MCF 10A (cell line): ENCODE results near the gene EHMT2. TPM values are rescaled to one million over a fixed set of nuclear protein-coding genes. Genes with fewer than 3 reads are reported as not detected.

ENCODE experiments used
- BruUV-seq: library from RNA; stranded (reverse); fragments of 400-500 nt; replicated peaks from 2 replicates; lab custom pipeline; 2021; lab: Mats Ljungman, UMichigan
- CTCF ChIA-PET: fragments of 300-600 bp; sonication (Branson Sonifier 250); formaldehyde crosslinking; extraction: SDS; loops from one replicate; lab custom pipeline; 2021; ENCODE audit warnings: antibody characterized with exemption, inconsistent platforms; lab: Yijun Ruan, JAX
- POLR2A ChIA-PET: fragments of 300-600, 350-650 bp; sonication (Branson Sonifier 250); formaldehyde crosslinking; extraction: SDS; loops from one replicate; lab custom pipeline; 2020; ENCODE audit warnings: antibody characterized with exemption, inconsistent platforms; lab: Yijun Ruan, JAX
- DNase-seq: peaks from one replicate; pipeline ENCODE4 v3.0.0-alpha.2; 2018; ENCODE audit not compliant: unreplicated experiment
- H3K27ac Mint-ChIP-seq: one replicate; pipeline ENCODE4 v1.8.0; 2022; ENCODE audit warnings: mild to moderate bottlenecking, low read depth, mixed read lengths; ENCODE audit not compliant: unreplicated experiment
- H3K27me3 Mint-ChIP-seq: one replicate; pipeline ENCODE4 v1.8.0; 2022; ENCODE audit warnings: mixed read lengths; ENCODE audit not compliant: insufficient read depth, unreplicated experiment
- H3K36me3 Mint-ChIP-seq: one replicate; pipeline ENCODE4 v1.8.0; 2022; ENCODE audit warnings: mild to moderate bottlenecking, moderate library complexity, mixed read lengths; ENCODE audit not compliant: insufficient read depth, unreplicated experiment
- H3K4me1 Mint-ChIP-seq: one replicate; pipeline ENCODE4 v1.8.0; 2022; ENCODE audit warnings: mixed read lengths; ENCODE audit not compliant: insufficient read depth, unreplicated experiment
- H3K4me3 Mint-ChIP-seq: one replicate; pipeline ENCODE4 v1.8.0; 2022; ENCODE audit warnings: mild to moderate bottlenecking, moderate library complexity, mixed read lengths; ENCODE audit not compliant: unreplicated experiment
- H3K9me3 Mint-ChIP-seq: one replicate; pipeline ENCODE4 v1.8.0; 2022; ENCODE audit warnings: mixed read lengths; ENCODE audit not compliant: unreplicated experiment
- intact Hi-C: fragments of 100-400 bp; cut with micrococcal nuclease; formaldehyde crosslinking; loops from 2 replicates; pipeline ENCODE4 v1.14.1; 2022
- total RNA-seq: library from RNA; stranded (reverse); gene quantifications from 2 replicates; pipeline ENCODE4 v1.2.3, GENCODE V29; 2022
- TF ChIP-seq, protein P1 (sequence below): fragments of 200-600 bp; IDR thresholded peaks from one replicate; pipeline ENCODE4 v1.8.0; 2022; ENCODE audit warnings: antibody characterized with exemption, mild to moderate bottlenecking; ENCODE audit not compliant: unreplicated experiment

Gene EHMT2
- total RNA-seq, 1 experiment from 2014 or later, result 20.2 TPM

DNA sequence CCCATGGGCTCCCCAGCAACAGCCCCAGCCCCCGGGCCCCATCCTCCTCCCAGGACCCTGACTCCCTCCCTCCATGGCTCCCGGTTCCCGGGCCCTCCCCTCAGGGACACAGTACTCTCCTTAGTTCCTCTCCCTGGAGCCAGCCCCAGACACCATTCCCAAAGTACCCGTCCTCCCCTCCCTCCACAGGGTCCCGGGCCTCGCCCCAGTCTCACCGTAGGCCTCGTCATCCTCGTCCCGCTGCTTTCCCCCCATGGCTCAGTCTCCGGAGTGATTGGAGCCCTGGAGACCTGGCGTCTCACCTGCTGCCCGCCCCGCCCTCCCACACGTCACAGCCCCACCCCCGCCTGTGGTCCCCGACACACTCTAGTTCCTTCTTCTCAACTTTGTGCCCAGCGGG, 18.8 kb downstream of the EHMT2 start, which contains the start of gene SLC44A4:
Gene SLC44A4, minus strand, starts transcription at position 272 of the 400 bp plus-strand sequence. Its CDS starts 17 bp downstream, at position 255.
- POLR2A ChIA-PET, result no interaction called here
- CTCF ChIA-PET, result no interaction called here

DNA sequence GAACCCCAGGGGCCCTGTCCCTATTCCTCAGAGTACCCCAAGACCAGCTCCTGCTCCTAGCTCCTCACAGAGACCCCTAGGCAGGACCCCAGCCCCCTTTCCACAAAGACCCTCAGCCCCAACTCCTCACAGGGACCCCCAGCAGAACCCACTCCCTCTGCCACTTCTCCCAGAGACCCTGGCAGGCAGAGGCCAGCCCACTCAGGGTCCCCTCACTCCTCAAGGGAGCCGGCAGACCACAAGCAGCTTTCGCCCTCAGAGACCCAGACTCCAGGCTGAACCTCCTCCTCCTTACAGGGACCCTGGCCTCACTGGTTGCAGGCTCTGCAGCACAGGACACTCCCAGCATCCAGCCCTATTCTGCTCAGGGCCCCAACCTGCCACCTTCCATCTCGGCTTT, 19.3 kb downstream of the EHMT2 start:
- ChIA-PET POLR2A (no interaction called here), CTCF (no interaction called here)
- H3K4me3 Mint-ChIP-seq, result no peak overlapping the region
- H3K27me3 Mint-ChIP-seq, result no peaks in the 10 kb centered on the region
- no peaks in the 10 kb centered on the region for H3K4me1 Mint-ChIP-seq
- intact Hi-C loops, result no loop called here
- H3K36me3 Mint-ChIP-seq, result peaks cover 39% of the 10 kb centered on the region
- DNase-seq, result no peak
- no peaks in the 10 kb centered on the region for H3K9me3 Mint-ChIP-seq
- TF ChIP-seq, protein P1, sequence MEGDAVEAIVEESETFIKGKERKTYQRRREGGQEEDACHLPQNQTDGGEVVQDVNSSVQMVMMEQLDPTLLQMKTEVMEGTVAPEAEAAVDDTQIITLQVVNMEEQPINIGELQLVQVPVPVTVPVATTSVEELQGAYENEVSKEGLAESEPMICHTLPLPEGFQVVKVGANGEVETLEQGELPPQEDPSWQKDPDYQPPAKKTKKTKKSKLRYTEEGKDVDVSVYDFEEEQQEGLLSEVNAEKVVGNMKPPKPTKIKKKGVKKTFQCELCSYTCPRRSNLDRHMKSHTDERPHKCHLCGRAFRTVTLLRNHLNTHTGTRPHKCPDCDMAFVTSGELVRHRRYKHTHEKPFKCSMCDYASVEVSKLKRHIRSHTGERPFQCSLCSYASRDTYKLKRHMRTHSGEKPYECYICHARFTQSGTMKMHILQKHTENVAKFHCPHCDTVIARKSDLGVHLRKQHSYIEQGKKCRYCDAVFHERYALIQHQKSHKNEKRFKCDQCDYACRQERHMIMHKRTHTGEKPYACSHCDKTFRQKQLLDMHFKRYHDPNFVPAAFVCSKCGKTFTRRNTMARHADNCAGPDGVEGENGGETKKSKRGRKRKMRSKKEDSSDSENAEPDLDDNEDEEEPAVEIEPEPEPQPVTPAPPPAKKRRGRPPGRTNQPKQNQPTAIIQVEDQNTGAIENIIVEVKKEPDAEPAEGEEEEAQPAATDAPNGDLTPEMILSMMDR, result no peak
- H3K27ac Mint-ChIP-seq, result no peak overlapping the region
- no TSS peak for BruUV-seq

More for the DNA sequence above, 18.8 kb downstream of the EHMT2 start, which contains the start of gene SLC44A4:
- H3K9me3 Mint-ChIP-seq, result no peaks in the 10 kb centered on the region
- intact Hi-C loops, result no loop called here
- H3K27me3 Mint-ChIP-seq, result no peaks in the 10 kb centered on the region
- peaks cover 39% of the 10 kb centered on the region for H3K36me3 Mint-ChIP-seq
- BruUV-seq, result no TSS peak
- no peaks in the 10 kb centered on the region for H3K4me1 Mint-ChIP-seq
- no peak for DNase-seq
- no peak within 1 kb of the TSS for H3K4me3 Mint-ChIP-seq
- H3K27ac Mint-ChIP-seq, result no peak within 1 kb of the TSS
- TF ChIP-seq, protein P1, result no peak

DNA sequence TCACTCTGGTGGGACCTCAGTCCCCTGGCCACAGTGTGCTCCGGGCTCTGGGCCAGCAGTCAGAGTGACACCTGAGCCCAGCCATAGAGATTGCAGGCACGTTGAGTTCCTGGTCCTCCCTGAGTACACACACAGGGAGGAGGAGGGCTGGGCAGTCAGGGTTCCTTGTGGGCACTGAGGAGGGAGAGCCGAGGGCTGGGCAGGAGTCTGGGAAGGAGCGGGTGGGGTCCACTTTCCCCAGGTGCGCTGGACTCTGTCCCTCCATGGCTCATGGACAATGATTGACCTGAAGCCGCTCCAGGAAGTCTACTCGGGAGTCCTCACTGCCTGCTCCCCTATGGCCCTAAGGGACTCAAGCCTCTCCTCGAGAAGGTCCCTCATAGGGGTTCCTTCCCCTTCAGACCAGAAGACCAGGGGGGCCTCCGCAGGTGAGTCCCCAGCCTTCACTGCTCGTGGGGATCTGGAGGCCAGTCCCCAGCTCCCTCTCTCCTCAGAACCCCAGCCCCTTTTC, 19.8 kb downstream of the EHMT2 start:
- no peaks in the 10 kb centered on the region for H3K4me1 Mint-ChIP-seq
- intact Hi-C loops, result no loop called here
- TF ChIP-seq, protein P1, result no peak
- no peak for DNase-seq
- no peak overlapping the region for H3K4me3 Mint-ChIP-seq
- CTCF ChIA-PET, result no interaction called here
- no TSS peak for BruUV-seq
- H3K9me3 Mint-ChIP-seq, result no peaks in the 10 kb centered on the region
- no peak overlapping the region for H3K27ac Mint-ChIP-seq
- peaks cover 36% of the 10 kb centered on the region for H3K36me3 Mint-ChIP-seq
- H3K27me3 Mint-ChIP-seq, result no peaks in the 10 kb centered on the region
- POLR2A ChIA-PET, result no interaction called here

DNA sequence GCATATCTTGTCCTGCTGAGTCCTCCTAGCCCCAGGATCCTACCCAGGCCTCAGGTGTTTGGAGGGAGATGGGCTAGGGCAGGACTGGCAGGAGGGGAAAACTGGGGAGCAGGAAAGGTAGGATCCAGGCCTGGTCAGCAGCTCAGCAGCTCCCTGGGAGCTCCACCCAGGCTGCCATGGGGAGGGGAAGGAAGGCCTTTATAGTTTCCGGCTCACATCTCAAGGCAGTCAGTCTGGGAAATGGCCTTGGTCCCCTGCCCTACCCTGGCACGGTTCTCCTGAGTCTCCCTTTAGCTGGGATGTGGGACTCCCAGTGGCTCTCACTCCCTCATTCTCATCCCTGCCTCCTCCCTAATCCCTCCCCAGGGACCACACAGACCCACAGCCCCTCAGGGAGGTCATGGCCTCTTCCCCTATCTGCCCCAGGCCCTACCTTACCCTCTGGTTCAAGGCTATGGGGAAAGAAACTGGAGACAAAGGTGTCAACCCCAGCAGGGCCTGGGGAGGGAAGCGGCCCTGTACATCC, 20.3 kb downstream of the EHMT2 start:
- Mint-ChIP-seq H3K36me3 (peaks cover 31% of the 10 kb centered on the region), H3K27me3 (no peaks in the 10 kb centered on the region), H3K27ac (no peak overlapping the region), H3K4me3 (no peak overlapping the region), H3K9me3 (no peaks in the 10 kb centered on the region), H3K4me1 (no peaks in the 10 kb centered on the region)
- ChIA-PET POLR2A (no interaction called here), CTCF (no interaction called here)
- no peak for DNase-seq
- intact Hi-C loops, result no loop called here
- no TSS peak for BruUV-seq
- TF ChIP-seq, protein P1, result no peak
